HG03457 (cell line): ENCODE measurements around the gene HAGHL.
"Not testable (repeated sequence)": the region's sequence is repeated elsewhere in the genome, so short reads cannot be mapped to it uniquely, and the experiment has no call there.

ENCODE experiments used
- ATAC-seq: cut with Tn5 transposase; IDR thresholded peaks from one replicate; pipeline ENCODE4 v1.9.1; 2021; ENCODE audit warnings: moderate number of reproducible peaks; ENCODE audit not compliant: unreplicated experiment

Gene HAGHL

GRCh38 chr16:766820-767640 lies 40.1 kb downstream of the HAGHL start:
- ATAC-seq, result no peak

GRCh38 chr16:767743-768235 lies 40.9 kb downstream of the HAGHL start:
- no peak for ATAC-seq

- no peak for ATAC-seq
Observed at GRCh38 chr16:768428-768827, 41.5 kb downstream of the HAGHL start.

- no peak for ATAC-seq
Observed at GRCh38 chr16:769184-769784, 42.4 kb downstream of the HAGHL start.

- ATAC-seq, result no peak
Observed at GRCh38 chr16:769934-770333, 43.0 kb downstream of the HAGHL start.

- ATAC-seq, result no peak
Observed at GRCh38 chr16:770411-770810, 43.5 kb downstream of the HAGHL start.

- ATAC-seq, result no peak
Observed at GRCh38 chr16:772959-773358, 46.1 kb downstream of the HAGHL start.

- ATAC-seq, result no peak
Observed at GRCh38 chr16:774086-775001, 47.4 kb downstream of the HAGHL start.

GRCh38 chr16:775236-775796 lies 48.4 kb downstream of the HAGHL start:
- no peak for ATAC-seq

GRCh38 chr16:776298-776697 lies 49.4 kb downstream of the HAGHL start:
- ATAC-seq, result not testable (repeated sequence)

GRCh38 chr16:776824-777223 lies 49.9 kb downstream of the HAGHL start:
- no peak for ATAC-seq

GRCh38 chr16:777826-778225 lies 50.9 kb downstream of the HAGHL start:
- no peak for ATAC-seq

GRCh38 chr16:778447-778846 lies 51.5 kb downstream of the HAGHL start:
- no peak for ATAC-seq

- ATAC-seq, result no peak
Observed at GRCh38 chr16:778909-779527, 52.1 kb downstream of the HAGHL start.
